Hematopoietic multipotent progenitor cell treated with erythropoietin and hydrocortisone succinate and interleukin-3 and kit ligand, for 4 days (in vitro differentiated cells): ENCODE results near the gene PEX5L.
A peak's percentile ranks its signal among the peaks of the same experiment; 100 is the strongest.

Experiments
- DNase-seq: peaks from one replicate; pipeline ENCODE4 v3.0.0-alpha.2; 2015

PEX5L gene

GRCh38 chr3:179887295-179887943 is 149.3 kb downstream of the PEX5L start:
- no peak for DNase-seq

GRCh38 chr3:179885950-179886349 is 150.8 kb downstream of the PEX5L start:
- DNase-seq, result no peak

GRCh38 chr3:179884136-179884535 is 152.6 kb downstream of the PEX5L start:
- DNase-seq, result no peak

GRCh38 chr3:179882292-179882691 is 154.4 kb downstream of the PEX5L start:
- DNase-seq, result no peak

GRCh38 chr3:179881791-179882190 is 154.9 kb downstream of the PEX5L start:
- no peak for DNase-seq

- DNase-seq, result no peak
These were observed 155.9 kb downstream of the PEX5L start for GRCh38 chr3:179880868-179881267.

GRCh38 chr3:179876440-179876839 is 160.3 kb downstream of the PEX5L start:
- DNase-seq, result no peak

- DNase-seq, result no peak
These were observed 163.9 kb downstream of the PEX5L start for GRCh38 chr3:179872842-179873241.

- no peak for DNase-seq
These were observed 165.0 kb downstream of the PEX5L start for GRCh38 chr3:179871782-179872181.

- no peak for DNase-seq
These were observed 168.0 kb downstream of the PEX5L start for GRCh38 chr3:179868715-179869114.

GRCh38 chr3:179867961-179868360 is 168.8 kb downstream of the PEX5L start:
- no peak for DNase-seq

- DNase-seq, result no peak
These were observed 170.8 kb downstream of the PEX5L start for GRCh38 chr3:179865861-179866505.

- DNase-seq, result no peak
These were observed 174.8 kb downstream of the PEX5L start for GRCh38 chr3:179861953-179862352.

GRCh38 chr3:179861292-179861691 is 175.4 kb downstream of the PEX5L start:
- no peak for DNase-seq

GRCh38 chr3:179860275-179861107 is 176.2 kb downstream of the PEX5L start:
- no peak for DNase-seq

- no peak for DNase-seq
These were observed 183.6 kb downstream of the PEX5L start for GRCh38 chr3:179853176-179853575.

- DNase-seq, result peak; percentile 13
These were observed 184.4 kb downstream of the PEX5L start for GRCh38 chr3:179852142-179852905.

GRCh38 chr3:179848711-179849110 is 188.0 kb downstream of the PEX5L start:
- DNase-seq, result no peak

GRCh38 chr3:179842061-179842460 is 194.7 kb downstream of the PEX5L start:
- DNase-seq, result no peak

- no peak for DNase-seq
These were observed 195.8 kb downstream of the PEX5L start for GRCh38 chr3:179840985-179841384.

GRCh38 chr3:179837374-179837773 is 199.4 kb downstream of the PEX5L start:
- peak; percentile 31 for DNase-seq

- DNase-seq, result no peak
These were observed 203.4 kb downstream of the PEX5L start for GRCh38 chr3:179833294-179833693.

- no peak for DNase-seq
These were observed 204.3 kb downstream of the PEX5L start for GRCh38 chr3:179832333-179832854.
